H9 (cell line): ENCODE measurements around the gene TUFT1. TPM values are rescaled to one million over a fixed set of nuclear protein-coding genes. Genes with fewer than 3 reads are reported as not detected.

Experiments
- DNase-seq: peaks from one replicate; pipeline ENCODE4 v3.0.0-alpha.2; 2017
- H2AFZ ChIP-seq: one replicate; pipeline ENCODE4 v1.6.1; 2013; ENCODE audit warnings: mild to moderate bottlenecking, low read length, control low read depth, moderate library complexity
- H2AK5ac ChIP-seq: 2 replicates; pipeline ENCODE4 v1.6.1; 2013; ENCODE audit warnings: low read length, control low read depth, mixed read lengths; ENCODE audit not compliant: insufficient read length
- H2BK120ac ChIP-seq: one replicate; pipeline ENCODE4 v1.6.1; 2013; ENCODE audit warnings: low read depth, mild to moderate bottlenecking, low read length, control low read depth, inconsistent platforms; ENCODE audit not compliant: poor library complexity, severe bottlenecking
- H2BK12ac ChIP-seq: 2 replicates; pipeline ENCODE4 v1.6.1; 2013; ENCODE audit warnings: low read length, control low read depth, mixed read lengths, low read depth; ENCODE audit not compliant: insufficient read length
- H2BK15ac ChIP-seq: 2 replicates; pipeline ENCODE4 v1.6.1; 2013; ENCODE audit warnings: low read depth, low read length, control low read depth
- H2BK20ac ChIP-seq: one replicate; pipeline ENCODE4 v1.6.1; 2013; ENCODE audit warnings: low read depth, mild to moderate bottlenecking, low read length, control low read depth, inconsistent platforms; ENCODE audit not compliant: poor library complexity, severe bottlenecking
- H2BK5ac ChIP-seq: 2 replicates; pipeline ENCODE4 v1.6.1; 2013; ENCODE audit warnings: low read length, control low read depth, mixed read lengths; ENCODE audit not compliant: insufficient read length
- H3K14ac ChIP-seq: 2 replicates; pipeline ENCODE4 v1.6.1; 2013; ENCODE audit warnings: low read length, control low read depth; ENCODE audit not compliant: insufficient read depth
- H3K18ac ChIP-seq: 2 replicates; pipeline ENCODE4 v1.6.1; 2013; ENCODE audit warnings: low read depth, mild to moderate bottlenecking, mixed read lengths, low read length, control low read depth; ENCODE audit not compliant: insufficient read length
- H3K23ac ChIP-seq: 2 replicates; pipeline ENCODE4 v1.6.1; 2013; ENCODE audit warnings: low read length, control low read depth, mixed read lengths, low read depth; ENCODE audit not compliant: insufficient read length
- H3K23me2 ChIP-seq: 2 replicates; pipeline ENCODE4 v1.6.1; 2013; ENCODE audit warnings: low read depth, mild to moderate bottlenecking, mixed read lengths, low read length, control low read depth; ENCODE audit not compliant: insufficient read length, poor library complexity, severe bottlenecking
- H3K27ac ChIP-seq: 2 replicates; pipeline ENCODE4 v1.5.1; 2013; ENCODE audit warnings: low read length, control low read depth, mixed read lengths, low read depth; ENCODE audit not compliant: insufficient read length
- H3K27me3 ChIP-seq: 2 replicates; pipeline ENCODE4 v1.6.1; 2013; ENCODE audit warnings: low read length, control low read depth, inconsistent platforms; ENCODE audit not compliant: insufficient read depth
- H3K4ac ChIP-seq: 2 replicates; pipeline ENCODE4 v1.6.1; 2013; ENCODE audit warnings: low read depth, mild to moderate bottlenecking, control low read depth, inconsistent platforms, low read length, moderate library complexity
- H3K4me1 ChIP-seq: 2 replicates; pipeline ENCODE4 v1.6.1; 2013; ENCODE audit warnings: low read length, control low read depth, inconsistent platforms; ENCODE audit not compliant: insufficient read depth
- H3K4me2 ChIP-seq: 2 replicates; pipeline ENCODE4 v1.6.1; 2013; ENCODE audit warnings: low read length, control low read depth, mixed read lengths; ENCODE audit not compliant: insufficient read length, insufficient read depth
- H3K56ac ChIP-seq: 2 replicates; pipeline ENCODE4 v1.6.1; 2013; ENCODE audit warnings: low read depth, mild to moderate bottlenecking, mixed read lengths, low read length, control low read depth; ENCODE audit not compliant: insufficient read length
- H3K79me1 ChIP-seq: 2 replicates; pipeline ENCODE4 v1.6.1; 2013; ENCODE audit warnings: low read depth, mild to moderate bottlenecking, moderate library complexity, low read length, control low read depth, inconsistent platforms; ENCODE audit not compliant: insufficient read depth, poor library complexity, severe bottlenecking
- H3K79me2 ChIP-seq: 2 replicates; pipeline ENCODE4 v1.6.1; 2013; ENCODE audit warnings: low read length, control low read depth, inconsistent platforms; ENCODE audit not compliant: insufficient read depth
- H3K9ac ChIP-seq: 2 replicates; pipeline ENCODE4 v1.6.1; 2013; ENCODE audit warnings: low read length, control low read depth, mixed read lengths; ENCODE audit not compliant: insufficient read length; ENCODE audit errors: extremely low read depth
- H3K9me3 ChIP-seq: one replicate; pipeline ENCODE4 v1.6.1; 2013; ENCODE audit warnings: low read depth, low read length, inconsistent platforms; ENCODE audit not compliant: control insufficient read depth
- H3T11ph ChIP-seq: one replicate; pipeline ENCODE4 v1.6.1; 2013; ENCODE audit warnings: mild to moderate bottlenecking, low read length, control low read depth, inconsistent platforms
- H4K20me1 ChIP-seq: one replicate; pipeline ENCODE4 v1.6.1; 2013; ENCODE audit not compliant: control insufficient read depth, insufficient read length, insufficient read depth
- H4K5ac ChIP-seq: 2 replicates; pipeline ENCODE4 v1.6.1; 2013; ENCODE audit warnings: low read depth, mild to moderate bottlenecking, mixed read lengths, low read length, control low read depth; ENCODE audit not compliant: insufficient read length
- H4K8ac ChIP-seq: replicated peaks from 2 replicates; pipeline ENCODE4 v1.6.1; 2013; ENCODE audit warnings: low read length, control low read depth, mixed read lengths, low read depth; ENCODE audit not compliant: insufficient read length
- H4K91ac ChIP-seq: 2 replicates; pipeline ENCODE4 v1.6.1; 2013; ENCODE audit warnings: low read depth, mild to moderate bottlenecking, moderate library complexity, mixed read lengths, low read length, control low read depth; ENCODE audit not compliant: insufficient read length
- H3K27ac Mint-ChIP-seq, 3 experiments: 2 replicates in 2 of 3; 3 replicates in 1 of 3; pipeline ENCODE4 v1.8.0; 2020 to 2021; ENCODE audit warnings: mixed read lengths in 3 of 3, mild to moderate bottlenecking in 1 of 3, moderate library complexity in 1 of 3
- H3K27me3 Mint-ChIP-seq: 2 replicates; pipeline ENCODE4 v1.8.0; 2021; ENCODE audit warnings: low read depth, mild to moderate bottlenecking, moderate library complexity, mixed read lengths
- H3K36me3 Mint-ChIP-seq, 3 experiments: 2 replicates in 2 of 3; 3 replicates in 1 of 3; pipeline ENCODE4 v1.8.0; 2020 to 2021; ENCODE audit warnings: low read depth in 3 of 3, mixed read lengths in 3 of 3; ENCODE audit not compliant: insufficient read depth in 1 of 3
- H3K4me1 Mint-ChIP-seq, 2 experiments: 2 replicates each; pipeline ENCODE4 v1.8.0; 2020; ENCODE audit warnings: mixed read lengths in 2 of 2
- H3K4me3 Mint-ChIP-seq, 2 experiments: 2 replicates in 1 of 2; 3 replicates in 1 of 2; pipeline ENCODE4 v1.8.0; 2020 to 2021; ENCODE audit warnings: mild to moderate bottlenecking in 2 of 2, mixed read lengths in 2 of 2, moderate library complexity in 1 of 2
- H3K9me3 Mint-ChIP-seq, 2 experiments: 2 replicates in 1 of 2; 3 replicates in 1 of 2; pipeline ENCODE4 v1.8.0; 2020; ENCODE audit warnings: mild to moderate bottlenecking in 2 of 2, mixed read lengths in 2 of 2, moderate library complexity in 1 of 2
- WGBS: extraction: QIAGEN DNeasy Blood & Tissue Kit; methylation state at CpG from one replicate; pipeline ENCODE4 v1.1.7; 2013; ENCODE audit warnings: missing lambda C conversion rate, low lambda C conversion rate, mixed read lengths; ENCODE audit not compliant: insufficient read length; ENCODE audit errors: extremely low coverage; 5-methylcytosine and 5-hydroxymethylcytosine counted together
- total RNA-seq: library from RNA; stranded (reverse); gene quantifications from 2 replicates; pipeline ENCODE4 v1.2.1, GENCODE V29; 2021
- TF ChIP-seq, protein P1 (sequence below): fragments of 200-600 bp; sonication (generic); conservative IDR thresholded peaks from 3 replicates; pipeline ENCODE4 v1.8.0; 2021; ENCODE audit warnings: antibody characterized with exemption, mild to moderate bottlenecking

TUFT1 gene
- total RNA-seq, 1 experiment from 2014 or later, result 6.2 TPM

DNA sequence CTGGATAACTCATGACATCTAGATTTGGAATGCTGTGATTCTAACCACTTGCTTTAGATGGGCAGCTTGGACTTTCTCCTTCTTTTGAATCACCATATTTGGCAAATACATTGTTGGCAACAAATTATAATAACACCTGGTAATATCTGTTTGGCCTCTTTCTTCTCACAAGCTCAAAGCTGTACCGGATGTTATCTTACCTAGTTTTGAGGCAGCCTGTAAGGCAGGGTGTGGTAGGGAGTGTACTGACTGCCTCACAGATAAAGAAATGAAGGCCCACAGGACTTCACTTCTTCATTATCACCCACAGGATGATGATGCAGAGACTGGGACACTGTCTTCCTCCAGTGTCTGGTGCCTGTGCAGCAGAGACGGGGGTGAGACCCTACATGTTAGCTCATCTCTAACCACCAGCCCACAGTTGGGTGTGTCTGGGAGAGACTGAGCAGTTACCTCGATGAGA lies 28.5 kb downstream of the TUFT1 start:
- Histone ChIP-seq H2BK12ac (no peak overlapping the region), H3K27ac (no peak overlapping the region), H3K9ac (no peak overlapping the region), H2BK5ac (no peak overlapping the region), H4K5ac (no peak overlapping the region), H3K4me1 (no peaks in the 10 kb centered on the region), H3T11ph (no peak overlapping the region), H3K4ac (no peak overlapping the region), H4K20me1 (no peaks in the 10 kb centered on the region), H4K91ac (no peak overlapping the region), H2AK5ac (no peak overlapping the region), H3K23me2 (no peaks in the 10 kb centered on the region), H3K18ac (no peak overlapping the region), H3K4me2 (no peak overlapping the region), H3K23ac (no peak overlapping the region), H3K27me3 (no peaks in the 10 kb centered on the region), H3K56ac (no peak overlapping the region), H3K79me2 (no peaks in the 10 kb centered on the region), H3K9me3 (no peaks in the 10 kb centered on the region), H2BK15ac (no peak overlapping the region), H3K14ac (no peak overlapping the region), H2BK20ac (no peak overlapping the region), H4K8ac (no peak overlapping the region), H2BK120ac (no peak overlapping the region), H2AFZ (no peak overlapping the region), H3K79me1 (no peaks in the 10 kb centered on the region)
- Mint-ChIP-seq H3K4me1 (peaks cover 7 to 13% of the 10 kb centered on the region in 2 experiments), H3K36me3 (peaks cover 2 to 41% (median 25%) of the 10 kb centered on the region in 3 experiments; a peak in 6 of 7 replicates), H3K27me3 (no peaks in the 10 kb centered on the region), H3K27ac (no peak overlapping the region), H3K4me3 (no peak overlapping the region), H3K9me3 (no peaks in the 10 kb centered on the region)
- TF ChIP-seq, protein P1, sequence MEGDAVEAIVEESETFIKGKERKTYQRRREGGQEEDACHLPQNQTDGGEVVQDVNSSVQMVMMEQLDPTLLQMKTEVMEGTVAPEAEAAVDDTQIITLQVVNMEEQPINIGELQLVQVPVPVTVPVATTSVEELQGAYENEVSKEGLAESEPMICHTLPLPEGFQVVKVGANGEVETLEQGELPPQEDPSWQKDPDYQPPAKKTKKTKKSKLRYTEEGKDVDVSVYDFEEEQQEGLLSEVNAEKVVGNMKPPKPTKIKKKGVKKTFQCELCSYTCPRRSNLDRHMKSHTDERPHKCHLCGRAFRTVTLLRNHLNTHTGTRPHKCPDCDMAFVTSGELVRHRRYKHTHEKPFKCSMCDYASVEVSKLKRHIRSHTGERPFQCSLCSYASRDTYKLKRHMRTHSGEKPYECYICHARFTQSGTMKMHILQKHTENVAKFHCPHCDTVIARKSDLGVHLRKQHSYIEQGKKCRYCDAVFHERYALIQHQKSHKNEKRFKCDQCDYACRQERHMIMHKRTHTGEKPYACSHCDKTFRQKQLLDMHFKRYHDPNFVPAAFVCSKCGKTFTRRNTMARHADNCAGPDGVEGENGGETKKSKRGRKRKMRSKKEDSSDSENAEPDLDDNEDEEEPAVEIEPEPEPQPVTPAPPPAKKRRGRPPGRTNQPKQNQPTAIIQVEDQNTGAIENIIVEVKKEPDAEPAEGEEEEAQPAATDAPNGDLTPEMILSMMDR, result no peak
- DNase-seq, result no peak
- WGBS, result no CpG with 5 or more reads among the region's 3 CpGs
